Activated T-cell treated with anti-CD3 and anti-CD28 coated beads for 1 hour (primary cell): ENCODE results near the gene NFATC2IP.
A peak's percentile ranks its signal among the peaks of the same experiment; 100 is the strongest.
"Not testable (repeated sequence)": the region's sequence is repeated elsewhere in the genome, so short reads cannot be mapped to it uniquely, and the experiment has no call there.

Experiments
- DNase-seq: peaks from one replicate; pipeline ENCODE4 v3.0.0-alpha.2; 2020; ENCODE audit warnings: low read depth

The NFATC2IP gene

GRCh38 chr16:28998837-28999236 lies 48.1 kb downstream of the NFATC2IP start:
- DNase-seq = no peak

- DNase-seq = no peak
Measured at GRCh38 chr16:28999577-28999976, 48.8 kb downstream of the NFATC2IP start.

- no peak for DNase-seq
Measured at GRCh38 chr16:29000019-29000418, 49.3 kb downstream of the NFATC2IP start.

GRCh38 chr16:29004496-29005139 lies 53.9 kb downstream of the NFATC2IP start:
- DNase-seq = not testable (repeated sequence)

- peak; percentile 57 for DNase-seq
Measured at GRCh38 chr16:29007730-29008593, 57.2 kb downstream of the NFATC2IP start.

GRCh38 chr16:29009050-29009837 lies 58.5 kb downstream of the NFATC2IP start:
- DNase-seq = no peak

- no peak for DNase-seq
Measured at GRCh38 chr16:29009838-29010166, 59.1 kb downstream of the NFATC2IP start.

GRCh38 chr16:29011112-29011511 lies 60.4 kb downstream of the NFATC2IP start:
- DNase-seq = no peak

GRCh38 chr16:29011851-29012250 lies 61.1 kb downstream of the NFATC2IP start:
- no peak for DNase-seq

- DNase-seq = no peak
Measured at GRCh38 chr16:29012913-29013553, 62.3 kb downstream of the NFATC2IP start.

- DNase-seq = no peak
Measured at GRCh38 chr16:29014561-29015069, 63.9 kb downstream of the NFATC2IP start.
